Transverse colon (tissue), 4 donors: ENCODE data around the gene AKAP13. TPM values are rescaled to one million over a fixed set of nuclear protein-coding genes. Genes with fewer than 3 reads are reported as not detected.

ENCODE experiments used
- DNase-seq: peaks from one replicate; pipeline ENCODE4 v3.0.0-alpha.2; 2019
- H3K27ac ChIP-seq, 4 donors: fragments of 200-600 bp; sonication (generic); 2 replicates each; pipeline ENCODE4 v1.5.1; 2016 to 2018; ENCODE audit warnings: inconsistent platforms in 4 of 4
- H3K27me3 ChIP-seq: fragments of 200-600 bp; sonication (generic); 2 replicates; pipeline ENCODE4 v1.5.1; 2017; ENCODE audit warnings: inconsistent platforms
- H3K36me3 ChIP-seq, 4 donors: fragments of 200-600 bp; sonication (generic); 2 replicates each; pipeline ENCODE4 v1.5.1; 2017 to 2019; ENCODE audit warnings: inconsistent platforms in 4 of 4
- H3K4me1 ChIP-seq, 4 donors: fragments of 200-600 bp; sonication (generic); 2 replicates each; pipeline ENCODE4 v1.5.1; 2017 to 2020; ENCODE audit warnings: inconsistent platforms in 4 of 4
- H3K4me3 ChIP-seq, 4 donors: fragments of 200-600 bp; sonication (generic); 1 replicate in 1 of 4; 2 replicates in 3 of 4; pipeline versions ENCODE4 v1.5.1 to v1.6.1; 2017 to 2019; ENCODE audit warnings: inconsistent platforms in 4 of 4
- H3K9me3 ChIP-seq, 2 donors: fragments of 200-600 bp; sonication (generic); 2 replicates each; pipeline ENCODE4 v1.5.1; 2017 to 2019; ENCODE audit warnings: inconsistent platforms in 2 of 2
- CTCF ChIP-seq, 5 experiments: fragments of 200-600 bp in 3 of 5; fragments of 450-650 bp in 2 of 5; sonication (generic) in 3 of 5; IDR thresholded peaks; 1 replicate in 2 of 5; 2 replicates in 3 of 5; pipeline ENCODE4 v1.5.1; 2016 to 2017; ENCODE audit warnings: antibody characterized with exemption in 5 of 5, inconsistent platforms in 3 of 5, mild to moderate bottlenecking in 2 of 5, moderate library complexity in 1 of 5
- EP300 ChIP-seq: sonication (generic); formaldehyde crosslinking; IDR thresholded peaks from one replicate; pipeline ENCODE4 v1.6.1; 2017; ENCODE audit warnings: antibody characterized with exemption, low read depth
- POLR2A ChIP-seq: fragments of 450-650 bp; IDR thresholded peaks from one replicate; pipeline ENCODE4 v1.6.1; 2016; ENCODE audit warnings: antibody characterized with exemption, mild to moderate bottlenecking, moderate library complexity
- POLR2AphosphoS5 ChIP-seq, 3 donors: sonication (generic); formaldehyde crosslinking; IDR thresholded peaks; one replicate each; pipeline ENCODE4 v1.6.1; 2016; ENCODE audit warnings: antibody characterized with exemption in 3 of 3
- WGBS, 2 donors: methylation state at CpG; one replicate each; pipeline ENCODE4 v1.1.5; 2018; ENCODE audit warnings: low coverage in 1 of 2; 5-methylcytosine and 5-hydroxymethylcytosine counted together
- in situ Hi-C, 4 donors: fragments of 200-750 bp; cut with MboI; loops; one replicate each; pipeline versions ENCODE4 v1.15.0 to v1.15.1; 2017; ENCODE audit warnings: low sequenced_read_pairs in 3 of 4, low pct_ligation_motif_present in 1 of 4, low pct_unique_long_range_greater_than_20kb in 1 of 4
- intact Hi-C: fragments of 100-400 bp; cut with DNase I; formaldehyde crosslinking; loops from one replicate; pipeline ENCODE4 v1.15.1; 2023; ENCODE audit warnings: low total_unique reads
- total RNA-seq, 4 donors: library from RNA; depleted of rRNA; stranded (reverse); fragments of >200 nt; gene quantifications; one replicate each; pipeline ENCODE4 v1.1.0, GENCODE V29; 2016

The AKAP13 gene
- total RNA-seq, 4 donors from 2014 or later = 206 to 291 (median 214) TPM

DNA sequence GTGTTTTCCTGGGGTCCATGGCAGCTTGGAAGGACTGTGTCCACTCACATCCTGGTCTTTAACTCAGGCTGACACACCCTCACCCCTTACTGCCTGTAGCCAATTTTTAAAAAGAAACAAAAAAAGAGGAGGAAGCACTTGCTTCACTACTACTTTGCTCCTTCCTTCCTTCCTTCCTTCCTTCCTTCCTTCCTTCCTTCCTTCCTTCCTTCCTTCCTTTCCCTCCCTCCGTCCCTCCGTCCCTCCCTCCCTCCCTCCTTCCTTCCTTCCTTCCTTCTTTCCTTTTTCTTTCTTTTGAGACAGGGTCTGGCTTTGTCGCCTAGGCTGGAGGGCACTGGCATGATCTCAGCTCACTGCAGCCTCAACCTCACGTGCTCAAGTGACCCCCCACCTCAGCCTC lies 25.5 kb upstream of the AKAP13 start:
- peaks cover 0 to 18% (median 17%) of the 10 kb centered on the region in 4 donors for H3K4me1 ChIP-seq
- in situ Hi-C loops = no loop called here
- no peaks in the 10 kb centered on the region for H3K36me3 ChIP-seq
- WGBS, 2 donors = 82 to 83% methylated on average over 2 to 4 of the region's 4 CpGs
- no peak overlapping the region for H3K4me3 ChIP-seq
- no peaks in the 10 kb centered on the region for H3K9me3 ChIP-seq
- TF ChIP-seq POLR2AphosphoS5 (IDR thresholded peaks at IDR 0.05) (no peak), POLR2A (no peak), EP300 (no peak), CTCF (IDR thresholded peaks at IDR 0.05) (no peak)
- no peak overlapping the region for H3K27ac ChIP-seq
- no peak for DNase-seq
- no peaks in the 10 kb centered on the region for H3K27me3 ChIP-seq
- intact Hi-C loops = no loop called here

- H3K4me3 ChIP-seq = no peak overlapping the region
- DNase-seq = no peak
- no peaks in the 10 kb centered on the region for H3K27me3 ChIP-seq
- intact Hi-C loops (no loop called here), in situ Hi-C loops (no loop called here)
- no peak for TF ChIP-seq CTCF (IDR thresholded peaks at IDR 0.05)
- no peak for TF ChIP-seq EP300
- no peak for TF ChIP-seq POLR2AphosphoS5 (IDR thresholded peaks at IDR 0.05)
- TF ChIP-seq POLR2A = no peak
- H3K4me1 ChIP-seq = peaks cover 0 to 18% (median 17%) of the 10 kb centered on the region in 4 donors
- H3K36me3 ChIP-seq = no peaks in the 10 kb centered on the region
- H3K27ac ChIP-seq = no peak overlapping the region
- 63 to 80% methylated on average over 1 of the region's 1 CpG for whole genome bisulfite sequencing, 2 donors
- no peaks in the 10 kb centered on the region for H3K9me3 ChIP-seq
Measured at GRCh38 chr15:85356276-85356675, 24.1 kb upstream of the AKAP13 start.

GRCh38 chr15:85361323-85361722 lies 19.1 kb upstream of the AKAP13 start:
- no peak overlapping the region for H3K4me3 ChIP-seq
- TF ChIP-seq CTCF (IDR thresholded peaks at IDR 0.05) = no peak
- TF ChIP-seq EP300 = no peak
- no peak for TF ChIP-seq POLR2A
- no peak for TF ChIP-seq POLR2AphosphoS5 (IDR thresholded peaks at IDR 0.05)
- in situ Hi-C loops = no loop called here
- DNase-seq = no peak
- no peaks in the 10 kb centered on the region for H3K36me3 ChIP-seq
- no peaks in the 10 kb centered on the region for H3K27me3 ChIP-seq
- no peak overlapping the region for H3K27ac ChIP-seq
- no peaks in the 10 kb centered on the region for H3K9me3 ChIP-seq
- H3K4me1 ChIP-seq = peaks cover 0 to 18% (median 17%) of the 10 kb centered on the region in 4 donors
- 76 to 90% methylated on average over 4 of the region's 4 CpGs for WGBS, 2 donors
- intact Hi-C loops = no loop called here

GRCh38 chr15:85362436-85363081 lies 17.8 kb upstream of the AKAP13 start:
- WGBS, 2 donors = 80 to 88% methylated on average over 1 to 6 of the region's 6 CpGs
- no peak for DNase-seq
- no peaks in the 10 kb centered on the region for H3K36me3 ChIP-seq
- no peak overlapping the region for H3K4me3 ChIP-seq
- no peaks in the 10 kb centered on the region for H3K9me3 ChIP-seq
- H3K27ac ChIP-seq = no peak overlapping the region
- H3K27me3 ChIP-seq = no peaks in the 10 kb centered on the region
- intact Hi-C loops (no loop called here), in situ Hi-C loops (no loop called here)
- TF ChIP-seq POLR2A = no peak
- TF ChIP-seq POLR2AphosphoS5 (IDR thresholded peaks at IDR 0.05) = no peak
- no peak for TF ChIP-seq CTCF (IDR thresholded peaks at IDR 0.05)
- no peak for TF ChIP-seq EP300
- H3K4me1 ChIP-seq = peaks cover 0 to 13% (median 12%) of the 10 kb centered on the region in 4 donors
